Measurements from ENCODE around the gene SPTLC2.
"Not testable (repeated sequence)": the region's sequence is repeated elsewhere in the genome, so short reads cannot be mapped to it uniquely, and the experiment has no call there.

The SPTLC2 gene

DNA sequence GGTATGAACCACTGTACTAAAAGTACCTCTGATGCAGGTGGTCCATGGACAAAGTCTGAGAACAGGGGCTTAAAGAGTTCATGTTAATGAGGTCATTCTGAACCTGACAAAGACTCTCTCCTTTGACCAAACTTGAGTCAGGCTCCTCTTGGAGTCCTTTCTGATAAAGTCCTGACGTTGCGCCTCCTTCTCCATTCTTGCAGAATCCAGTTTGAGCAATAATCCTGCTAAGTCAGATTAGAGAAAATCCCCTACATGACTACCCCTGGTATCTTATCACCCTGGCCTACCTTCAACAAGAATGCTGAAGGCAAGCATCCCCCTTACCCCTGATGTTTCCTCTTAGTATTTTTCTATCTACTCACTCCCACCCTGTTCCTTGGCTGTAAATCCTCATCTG, 71.9 kb downstream of the SPTLC2 start:
- no peak for DNase-seq

- no peak for DNase-seq
Observed at GRCh38 chr14:77543637-77544334, 72.7 kb downstream of the SPTLC2 start.

- no peak for DNase-seq
Observed at GRCh38 chr14:77543240-77543551, 73.2 kb downstream of the SPTLC2 start.

DNA sequence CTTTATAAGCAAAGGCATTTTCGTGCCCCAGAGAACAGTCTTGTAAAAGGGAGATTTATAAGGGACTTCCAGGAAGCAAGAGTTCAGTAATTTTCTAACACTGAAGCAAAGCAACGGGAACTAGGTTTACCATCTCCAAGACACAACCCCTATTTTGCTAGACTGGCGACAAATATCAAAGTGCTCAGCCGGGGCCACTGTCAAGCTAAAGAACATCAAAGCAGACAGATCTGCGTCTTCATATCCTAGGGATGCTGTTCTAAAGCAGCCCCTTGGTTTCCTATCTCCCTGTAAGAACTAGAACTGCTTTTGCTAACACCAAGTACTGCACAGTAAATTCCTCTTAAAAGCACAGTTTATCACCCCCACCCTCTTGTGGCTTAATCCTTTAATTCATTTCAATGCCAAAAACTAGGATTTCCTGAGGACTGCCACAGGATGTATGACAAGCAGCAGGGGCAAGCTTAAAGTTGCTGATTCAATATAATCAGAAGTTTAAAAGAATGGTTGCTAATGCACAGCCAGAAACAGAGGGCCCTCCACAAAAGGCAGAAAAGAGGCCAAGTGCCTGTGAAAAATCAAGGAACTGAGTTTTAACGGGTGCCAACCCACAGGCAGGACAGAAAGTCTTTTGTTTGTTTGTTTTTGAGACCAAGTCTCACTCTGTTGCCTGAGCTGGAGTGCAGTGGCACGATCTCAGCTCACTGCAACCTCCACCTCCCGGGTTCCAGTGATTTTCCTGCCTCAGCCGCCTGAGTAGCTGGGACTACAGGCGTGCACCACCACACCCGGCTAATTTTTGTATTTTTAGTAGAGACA, 73.8 kb downstream of the SPTLC2 start:
- DNase-seq: no peak

DNA sequence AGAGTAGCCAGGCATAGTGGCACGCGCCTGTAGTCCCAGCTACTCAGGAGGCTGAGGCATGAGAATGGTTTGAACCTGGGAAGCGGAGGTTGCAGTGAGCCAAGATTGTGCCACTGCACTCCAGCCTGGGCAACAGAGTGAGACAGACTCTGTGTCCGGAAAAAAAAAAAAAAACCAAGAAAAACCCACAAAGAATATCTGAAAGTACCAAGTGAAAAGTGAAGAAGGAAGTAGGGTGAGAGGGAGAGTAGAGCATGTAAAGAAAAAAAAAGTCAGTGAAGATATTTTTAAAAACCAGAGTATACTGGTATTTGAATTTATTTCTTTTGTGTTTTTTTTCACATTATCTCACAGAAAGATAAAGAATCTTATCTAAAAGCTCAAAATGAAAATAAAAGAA, 74.5 kb downstream of the SPTLC2 start:
- no peak for DNase-seq

- not testable (repeated sequence) for DNase-seq
Observed at GRCh38 chr14:77536951-77537350, 79.5 kb downstream of the SPTLC2 start.

- no peak for DNase-seq
Observed at GRCh38 chr14:77531071-77531470, 85.4 kb downstream of the SPTLC2 start.

GRCh38 chr14:77529963-77530362, 86.5 kb downstream of the SPTLC2 start:
- DNase-seq: no peak

DNA sequence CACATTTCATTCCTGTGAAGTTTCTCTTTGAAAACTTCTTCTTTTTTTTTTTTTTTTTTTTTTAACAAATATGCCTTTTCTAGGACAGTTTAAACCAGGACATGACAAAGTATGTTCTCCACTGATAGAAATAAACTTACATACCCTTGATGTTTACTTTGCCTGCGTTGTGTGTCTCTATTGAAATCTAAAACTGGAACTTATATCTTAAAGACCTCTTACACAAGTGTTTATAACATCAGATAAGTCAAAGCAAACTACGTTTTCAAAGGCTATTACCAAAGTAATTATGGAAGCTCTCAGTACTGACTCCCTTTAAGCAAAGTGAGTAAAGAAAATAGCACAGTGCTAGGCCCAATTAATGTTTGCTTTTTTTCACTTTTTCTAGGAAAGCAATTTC, 87.2 kb downstream of the SPTLC2 start:
- no peak for DNase-seq

DNA sequence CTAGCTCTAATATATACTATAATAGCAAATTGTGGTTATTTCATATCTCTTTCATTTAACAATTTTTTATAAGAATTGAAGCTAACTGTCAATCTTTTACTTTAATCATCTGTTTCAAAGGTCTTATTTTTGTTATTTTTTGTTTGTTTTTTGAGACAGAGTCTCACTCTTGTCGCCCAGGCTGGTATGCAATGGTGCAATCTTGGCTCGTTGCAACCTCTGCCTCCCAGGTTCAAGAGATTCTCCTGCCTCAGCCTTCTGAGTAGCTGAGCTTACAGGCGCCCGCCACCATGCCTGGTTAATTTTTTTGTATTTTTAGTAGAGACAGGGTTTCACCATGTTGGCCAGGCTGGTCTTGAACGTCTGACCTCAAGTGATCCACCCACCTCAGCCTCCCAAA, 87.7 kb downstream of the SPTLC2 start:
- not testable (repeated sequence) for DNase-seq

DNA sequence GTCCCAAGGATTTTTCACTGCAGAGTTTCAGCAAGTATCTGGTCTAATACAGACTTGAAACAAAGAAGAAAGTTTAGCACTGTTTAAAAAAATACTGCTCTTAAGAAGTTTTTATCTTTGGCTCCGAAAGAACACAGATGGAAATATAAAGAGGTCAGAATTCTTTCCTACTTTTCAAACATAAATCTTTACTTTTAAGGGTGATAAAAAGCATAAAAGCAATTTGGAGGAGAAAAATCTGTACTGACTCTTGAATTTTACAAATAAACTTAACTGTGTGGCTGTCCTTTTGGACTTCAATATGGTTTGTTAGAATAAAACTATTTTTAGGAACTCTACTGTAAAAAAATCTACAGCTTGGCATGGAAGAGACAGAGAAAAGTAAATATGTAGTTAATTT, 90.2 kb downstream of the SPTLC2 start:
- no peak for DNase-seq

DNA sequence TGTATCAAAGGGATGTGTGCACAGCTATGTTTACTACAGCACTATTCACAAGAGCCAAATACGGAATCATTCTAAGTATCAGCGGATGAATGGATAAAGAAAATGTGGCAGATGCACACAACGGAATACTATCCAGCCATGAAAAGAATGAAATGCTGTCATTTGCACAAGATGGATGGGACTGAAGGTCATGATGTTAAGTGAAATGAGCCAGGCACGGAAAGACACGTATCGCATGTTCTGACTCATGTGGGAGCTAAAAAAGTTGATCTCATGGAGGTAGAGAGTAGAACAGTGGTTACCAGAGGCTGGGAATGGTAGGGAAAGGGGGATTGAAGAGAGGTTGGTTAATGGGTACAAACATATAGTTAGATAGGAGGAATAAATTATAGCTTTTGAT, 91.9 kb downstream of the SPTLC2 start:
- no peak for DNase-seq

- no peak for DNase-seq
Observed at GRCh38 chr14:77523109-77523508, 93.3 kb downstream of the SPTLC2 start.

- DNase-seq: no peak
Observed at GRCh38 chr14:77520555-77520954, 95.9 kb downstream of the SPTLC2 start.

DNA sequence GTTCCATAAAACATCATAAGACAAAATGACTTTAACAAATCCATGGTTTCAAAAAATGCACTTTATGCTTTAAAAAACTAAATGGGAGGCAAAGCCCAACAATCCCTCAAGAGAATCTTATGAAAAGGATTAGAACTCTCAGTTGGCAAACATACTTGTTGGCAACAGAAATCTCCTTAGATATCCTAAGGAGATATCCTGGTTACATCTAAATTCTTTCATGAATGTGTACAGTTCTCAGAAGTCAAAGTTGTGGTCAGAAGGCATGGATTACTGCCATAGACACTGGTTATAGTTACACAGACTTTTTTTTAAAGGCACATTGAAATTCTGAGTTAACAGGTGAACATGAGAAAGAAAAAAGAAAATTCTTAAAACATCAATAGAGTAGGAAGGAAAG, 100.3 kb downstream of the SPTLC2 start:
- DNase-seq: no peak

- DNase-seq: no peak
Observed at GRCh38 chr14:77511486-77512162, 104.8 kb downstream of the SPTLC2 start.

DNA sequence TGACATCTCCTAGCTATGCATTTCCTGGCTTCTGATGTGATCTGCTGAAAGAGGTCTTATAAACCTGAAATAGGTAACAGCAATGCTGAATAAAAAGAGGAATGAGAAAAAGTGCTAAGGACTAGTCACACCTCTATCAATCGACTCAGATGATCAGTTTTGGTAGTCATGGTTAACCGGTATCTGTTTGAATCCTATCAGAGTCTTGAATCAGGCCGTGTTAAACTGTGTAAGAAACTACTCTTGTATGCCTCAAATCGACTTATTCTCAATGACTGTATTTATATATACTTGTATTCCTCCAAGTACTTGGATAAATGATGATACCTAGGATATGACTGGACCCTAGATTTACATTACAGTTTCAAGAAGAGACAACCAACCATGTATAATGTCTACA, 107.1 kb downstream of the SPTLC2 start:
- no peak for DNase-seq

GRCh38 chr14:77508876-77509275, 107.6 kb downstream of the SPTLC2 start:
- no peak for DNase-seq

GRCh38 chr14:77508249-77508648, 108.2 kb downstream of the SPTLC2 start:
- DNase-seq: no peak

GRCh38 chr14:77507762-77508161, 108.7 kb downstream of the SPTLC2 start:
- no peak for DNase-seq

DNA sequence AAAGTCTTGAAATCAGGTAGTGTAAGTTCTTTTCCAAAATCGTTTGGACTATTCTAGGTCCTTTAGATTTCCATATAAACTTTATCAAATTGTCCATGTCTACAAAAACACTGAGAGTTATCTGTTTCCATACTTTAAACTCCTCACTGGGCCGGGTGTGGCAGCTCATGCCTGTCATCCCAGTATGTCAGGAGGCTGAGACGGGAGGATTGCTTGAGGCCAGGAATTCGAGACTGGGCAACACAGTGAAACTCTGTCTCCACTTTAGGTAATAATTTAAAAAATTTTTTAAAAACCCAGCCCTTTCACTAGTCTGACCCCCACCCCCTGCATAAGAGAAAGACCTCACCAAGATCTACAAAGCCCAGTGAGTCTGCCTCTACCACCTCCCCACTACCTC, 111.4 kb downstream of the SPTLC2 start:
- DNase-seq: no peak

DNA sequence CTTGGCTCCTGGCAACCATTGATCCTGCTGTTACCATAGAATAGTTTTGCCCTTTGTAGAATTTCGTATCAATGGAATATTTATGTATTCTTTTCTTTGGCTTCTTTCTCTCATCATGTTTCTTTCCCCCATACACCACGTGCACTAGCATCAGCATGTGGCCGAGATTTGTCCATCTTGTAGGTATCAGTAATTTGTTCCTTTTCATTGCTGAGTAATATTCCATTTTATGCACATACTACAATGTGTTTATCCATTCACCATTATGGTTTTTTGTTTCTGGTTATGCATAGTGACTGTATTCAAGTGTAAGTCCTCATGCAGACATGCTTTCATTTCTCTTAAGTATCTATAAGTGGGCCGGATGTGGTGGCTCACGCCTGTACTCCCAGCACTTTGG, 113.3 kb downstream of the SPTLC2 start:
- no peak for DNase-seq

DNA sequence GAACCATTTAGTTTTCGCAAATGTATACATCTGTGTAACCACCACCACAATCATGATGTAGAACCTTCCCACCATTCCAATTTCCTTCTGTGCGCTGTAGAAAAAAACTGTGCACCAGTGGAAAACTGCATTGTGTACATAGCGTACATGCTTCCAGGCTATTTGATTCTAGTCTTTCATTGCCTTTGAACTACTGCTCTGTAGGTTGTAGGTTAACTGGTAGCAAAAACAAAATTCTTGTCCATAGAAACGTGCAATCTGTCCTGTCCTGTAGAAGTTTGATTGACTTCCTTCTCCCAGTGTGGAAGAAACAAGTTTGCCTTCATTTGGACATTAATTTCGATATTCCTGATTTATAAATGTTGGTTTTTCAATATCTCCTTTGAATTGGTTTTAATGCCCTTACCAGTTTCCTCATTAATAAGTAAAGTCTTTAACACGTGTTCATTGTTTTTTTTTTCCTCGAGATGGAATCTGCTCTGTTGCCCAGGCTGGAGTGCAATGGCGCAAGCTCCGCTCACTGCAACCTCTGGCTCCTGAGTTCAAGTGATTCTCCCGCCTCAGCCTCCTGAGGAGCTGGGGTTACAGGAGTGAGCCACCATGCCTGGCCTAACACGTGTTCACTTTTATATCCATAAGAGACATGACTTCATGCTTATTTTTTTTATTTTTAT, 114.2 kb downstream of the SPTLC2 start:
- no peak for DNase-seq

Measured in CD4-positive, alpha-beta T cell treated with Interleukin-4 for 4 hours (primary cell).